IPS-NIHi11 (cell line): ENCODE results near the gene MACROH2A2.
"Not testable (repeated sequence)": the region's sequence is repeated elsewhere in the genome, so short reads cannot be mapped to it uniquely, and the experiment has no call there.

Experiments used
- DNase-seq: peaks from one replicate; pipeline ENCODE4 v3.0.0; 2012; ENCODE audit warnings: mixed read lengths, low spot score

Gene MACROH2A2

DNA sequence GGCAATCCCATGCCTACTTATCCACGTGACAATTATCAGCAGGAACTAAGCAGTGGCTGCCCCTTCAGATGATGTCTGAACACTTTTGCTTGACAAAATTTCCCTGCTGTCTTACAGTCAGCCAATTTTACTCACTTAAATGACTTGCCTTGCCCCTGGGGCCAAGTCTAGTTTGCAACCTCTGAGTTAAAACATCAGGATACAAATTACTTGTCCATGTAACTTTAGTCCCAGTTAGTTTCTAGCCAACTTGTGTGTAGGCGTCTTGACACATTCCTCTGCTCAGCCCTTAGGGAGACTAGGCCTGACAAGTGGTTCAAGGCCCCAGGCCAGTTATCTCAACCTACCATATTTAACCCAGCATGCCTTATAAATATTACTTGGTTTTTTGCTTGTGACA lies 105.5 kb downstream of the MACROH2A2 start:
- no peak for DNase-seq

GRCh38 chr10:70159366-70159765 lies 106.7 kb downstream of the MACROH2A2 start:
- not testable (repeated sequence) for DNase-seq

DNA sequence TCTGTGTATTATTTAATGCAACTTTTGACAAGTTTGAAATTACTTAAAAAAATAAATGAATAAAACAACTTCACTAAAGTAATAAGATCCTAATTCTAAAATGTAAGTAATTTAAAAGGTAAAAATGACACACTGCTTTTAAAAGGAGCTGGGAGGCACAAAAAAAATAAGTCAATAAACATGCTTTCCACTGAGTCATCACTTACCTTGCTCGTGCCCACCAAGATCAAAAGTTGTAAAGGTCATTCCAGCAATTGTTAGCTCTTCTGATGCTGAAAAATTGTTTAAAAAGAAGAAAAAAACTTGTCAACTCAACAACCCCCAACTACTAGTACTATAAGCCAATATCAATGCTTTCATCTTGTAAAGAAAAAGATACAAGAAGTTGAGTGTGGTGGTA lies 108.2 kb downstream of the MACROH2A2 start:
- no peak for DNase-seq
